Astrocyte (in vitro differentiated cells and primary cell): Measurements from ENCODE around the gene GGT5. TPM values are rescaled to one million over a fixed set of nuclear protein-coding genes. Genes with fewer than 3 reads are reported as not detected.

ENCODE experiments used
- DNase-seq: peaks from one replicate; pipeline ENCODE4 v3.0.0-alpha.2; 2010; ENCODE audit warnings: low read depth
- FAIRE-seq: peaks from 2 replicates; lab custom pipeline; 2011; peaks lifted over from hg19 to GRCh38; lab: Jason Lieb, UNC
- H2AFZ ChIP-seq: 2 replicates; pipeline ENCODE4 v1.6.0; 2012; ENCODE audit warnings: low read depth, low read length, inconsistent platforms
- H3K27ac ChIP-seq: 2 replicates; pipeline ENCODE4 v1.5.1; 2011; ENCODE audit warnings: low read depth, low read length, inconsistent platforms
- H3K27me3 ChIP-seq: 2 replicates; pipeline ENCODE4 v1.6.0; 2011; ENCODE audit warnings: low read length, inconsistent platforms; ENCODE audit not compliant: insufficient read depth
- H3K36me3 ChIP-seq: 2 replicates; pipeline ENCODE4 v1.5.1; 2011; ENCODE audit warnings: low read length, inconsistent platforms; ENCODE audit not compliant: insufficient read depth
- H3K4me1 ChIP-seq: 2 replicates; pipeline ENCODE4 v1.5.1; 2011; ENCODE audit warnings: low read length, inconsistent platforms; ENCODE audit not compliant: insufficient read depth
- H3K4me2 ChIP-seq: 2 replicates; pipeline ENCODE4 v1.6.0; 2012; ENCODE audit warnings: low read length, inconsistent platforms
- H3K4me3 ChIP-seq: 2 replicates; pipeline ENCODE4 v1.5.1; 2011; ENCODE audit warnings: low read depth, mild to moderate bottlenecking, low read length, inconsistent platforms; ENCODE audit not compliant: insufficient read depth
- H3K79me2 ChIP-seq: 2 replicates; pipeline ENCODE4 v1.6.0; 2012; ENCODE audit warnings: mild to moderate bottlenecking, low read length, inconsistent platforms; ENCODE audit not compliant: insufficient read depth
- H3K9ac ChIP-seq: 2 replicates; pipeline ENCODE4 v1.6.0; 2012; ENCODE audit warnings: mild to moderate bottlenecking, low read length, inconsistent platforms
- H3K9me3 ChIP-seq: 2 replicates; pipeline ENCODE4 v1.5.1; 2012; ENCODE audit warnings: low read depth, mild to moderate bottlenecking, low read length, inconsistent platforms; ENCODE audit not compliant: insufficient read depth
- H4K20me1 ChIP-seq: 2 replicates; pipeline ENCODE4 v1.6.0; 2012; ENCODE audit warnings: low read length, inconsistent platforms; ENCODE audit not compliant: insufficient read depth
- H3K27ac Mint-ChIP-seq: one replicate; pipeline ENCODE4 v1.8.0; 2021; ENCODE audit warnings: mild to moderate bottlenecking, mixed read lengths; ENCODE audit not compliant: unreplicated experiment
- H3K27me3 Mint-ChIP-seq: one replicate; pipeline ENCODE4 v1.8.0; 2021; ENCODE audit warnings: low read depth, mixed read lengths; ENCODE audit not compliant: unreplicated experiment
- H3K36me3 Mint-ChIP-seq: one replicate; pipeline ENCODE4 v1.8.0; 2021; ENCODE audit warnings: low read depth, mixed read lengths; ENCODE audit not compliant: unreplicated experiment
- H3K4me1 Mint-ChIP-seq: one replicate; pipeline ENCODE4 v1.8.0; 2021; ENCODE audit warnings: low read depth, mixed read lengths; ENCODE audit not compliant: unreplicated experiment
- H3K4me3 Mint-ChIP-seq: one replicate; pipeline ENCODE4 v1.8.0; 2021; ENCODE audit warnings: mild to moderate bottlenecking, moderate library complexity, mixed read lengths; ENCODE audit not compliant: unreplicated experiment
- H3K9me3 Mint-ChIP-seq: one replicate; pipeline ENCODE4 v1.8.0; 2021; ENCODE audit warnings: mild to moderate bottlenecking, mixed read lengths; ENCODE audit not compliant: unreplicated experiment
- EZH2 ChIP-seq: IDR thresholded peaks from 2 replicates; pipeline ENCODE4 v1.6.1; 2012; ENCODE audit warnings: mild to moderate bottlenecking, low read length, inconsistent platforms; ENCODE audit not compliant: insufficient read depth
- total RNA-seq: library from RNA; stranded (reverse); gene quantifications from 2 replicates; pipeline ENCODE4 v1.2.1, GENCODE V29; 2021
- TF ChIP-seq, protein P1 (sequence below): IDR thresholded peaks from 2 replicates; pipeline ENCODE4 v1.5.1; 2011; ENCODE audit warnings: low read depth, mild to moderate bottlenecking, inconsistent platforms, low read length, moderate library complexity; ENCODE audit not compliant: insufficient read depth

The GGT5 gene
- total RNA-seq, 1 donor from 2014 or later, result 0.64 TPM

DNA sequence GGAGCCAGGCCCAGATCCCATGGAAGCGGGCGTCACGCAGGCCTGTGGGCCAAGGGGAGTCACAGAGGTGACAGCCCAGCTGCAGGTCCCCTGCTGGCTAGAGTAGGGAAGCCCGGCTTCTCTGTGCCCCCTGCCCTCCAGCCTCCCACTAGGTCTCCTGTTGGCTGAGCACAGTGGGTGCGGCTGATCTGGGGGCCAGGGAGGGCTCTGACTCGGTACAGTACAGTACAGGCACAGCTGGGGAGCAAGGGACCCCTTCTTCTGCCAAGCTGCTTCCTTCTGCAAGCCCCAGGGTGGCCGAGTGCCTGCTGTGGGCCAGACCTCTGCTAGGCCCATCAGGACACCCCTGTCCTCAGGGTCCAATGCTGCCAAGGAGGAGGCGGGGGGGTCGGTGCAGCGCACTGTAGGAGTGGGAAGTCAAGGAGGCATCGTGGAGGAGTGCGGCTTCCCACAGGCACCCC, 53.5 kb downstream of the GGT5 start:
- no peak overlapping the region for H3K27ac ChIP-seq
- no peak for FAIRE-seq
- no peak for DNase-seq

DNA sequence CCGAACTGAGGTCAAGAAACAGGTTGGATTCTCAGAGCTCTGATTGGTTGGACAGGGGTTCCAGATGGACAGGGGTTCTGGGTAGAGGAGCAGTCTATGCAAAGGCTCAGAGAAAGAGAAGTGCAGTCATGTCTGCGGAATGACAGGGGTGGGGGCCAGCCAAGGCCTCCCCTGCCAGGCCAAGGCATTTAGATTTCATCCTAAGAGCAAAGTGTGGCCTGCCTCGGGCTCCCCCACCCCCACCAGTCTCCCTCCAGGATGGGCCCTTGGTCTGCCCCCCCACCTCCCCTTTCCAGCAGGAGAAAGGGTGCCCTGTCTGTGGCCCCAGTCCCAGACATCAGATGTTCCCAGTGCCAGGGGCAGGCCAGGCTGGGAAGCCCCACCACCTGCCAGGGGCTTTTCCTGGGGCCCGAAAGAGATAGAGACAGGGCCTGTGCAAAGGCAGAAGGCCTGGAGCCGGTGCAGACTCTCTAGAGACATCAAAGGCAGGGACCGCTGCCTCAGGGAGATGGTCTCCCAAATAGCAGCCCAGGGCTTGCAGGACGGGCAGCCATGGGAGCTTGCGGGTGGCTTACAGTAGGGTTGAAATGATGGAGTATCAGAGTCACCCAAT, 54.2 kb downstream of the GGT5 start:
- Mint-ChIP-seq H3K27ac (no peak overlapping the region), H3K4me1 (peaks cover 1% of the 10 kb centered on the region), H3K36me3 (peaks cover 3% of the 10 kb centered on the region), H3K4me3 (no peak overlapping the region), H3K9me3 (no peaks in the 10 kb centered on the region), H3K27me3 (peaks cover 7% of the 10 kb centered on the region)
- Histone ChIP-seq H2AFZ (no peak overlapping the region), H3K9me3 (no peaks in the 10 kb centered on the region), H3K4me2 (no peak overlapping the region), H4K20me1 (no peaks in the 10 kb centered on the region), H3K4me3 (no peak overlapping the region), H3K36me3 (no peaks in the 10 kb centered on the region), H3K9ac (no peak overlapping the region), H3K27me3 (no peaks in the 10 kb centered on the region), H3K4me1 (peaks cover 2% of the 10 kb centered on the region), H3K27ac (no peak overlapping the region), H3K79me2 (no peaks in the 10 kb centered on the region)
- FAIRE-seq, result no peak
- TF ChIP-seq EZH2, result no peak
- TF ChIP-seq, protein P1, sequence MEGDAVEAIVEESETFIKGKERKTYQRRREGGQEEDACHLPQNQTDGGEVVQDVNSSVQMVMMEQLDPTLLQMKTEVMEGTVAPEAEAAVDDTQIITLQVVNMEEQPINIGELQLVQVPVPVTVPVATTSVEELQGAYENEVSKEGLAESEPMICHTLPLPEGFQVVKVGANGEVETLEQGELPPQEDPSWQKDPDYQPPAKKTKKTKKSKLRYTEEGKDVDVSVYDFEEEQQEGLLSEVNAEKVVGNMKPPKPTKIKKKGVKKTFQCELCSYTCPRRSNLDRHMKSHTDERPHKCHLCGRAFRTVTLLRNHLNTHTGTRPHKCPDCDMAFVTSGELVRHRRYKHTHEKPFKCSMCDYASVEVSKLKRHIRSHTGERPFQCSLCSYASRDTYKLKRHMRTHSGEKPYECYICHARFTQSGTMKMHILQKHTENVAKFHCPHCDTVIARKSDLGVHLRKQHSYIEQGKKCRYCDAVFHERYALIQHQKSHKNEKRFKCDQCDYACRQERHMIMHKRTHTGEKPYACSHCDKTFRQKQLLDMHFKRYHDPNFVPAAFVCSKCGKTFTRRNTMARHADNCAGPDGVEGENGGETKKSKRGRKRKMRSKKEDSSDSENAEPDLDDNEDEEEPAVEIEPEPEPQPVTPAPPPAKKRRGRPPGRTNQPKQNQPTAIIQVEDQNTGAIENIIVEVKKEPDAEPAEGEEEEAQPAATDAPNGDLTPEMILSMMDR, result no peak
- DNase-seq, result no peak

More for the DNA sequence above, 53.5 kb downstream of the GGT5 start:
- peaks cover 2% of the 10 kb centered on the region for H3K4me1 ChIP-seq
- Mint-ChIP-seq H3K36me3 (peaks cover 3% of the 10 kb centered on the region), H3K27ac (no peak overlapping the region), H3K27me3 (peaks cover 8% of the 10 kb centered on the region), H3K9me3 (no peaks in the 10 kb centered on the region), H3K4me1 (peaks cover 1% of the 10 kb centered on the region), H3K4me3 (no peak overlapping the region)
- no peak overlapping the region for H3K9ac ChIP-seq
- H3K36me3 ChIP-seq, result no peaks in the 10 kb centered on the region
- H3K9me3 ChIP-seq, result no peaks in the 10 kb centered on the region
- H3K4me3 ChIP-seq, result no peak overlapping the region
- TF ChIP-seq, protein P1, result no peak
- no peak for TF ChIP-seq EZH2
- H3K27me3 ChIP-seq, result no peaks in the 10 kb centered on the region
- H3K79me2 ChIP-seq, result no peaks in the 10 kb centered on the region
- no peak overlapping the region for H3K4me2 ChIP-seq
- no peak overlapping the region for H2AFZ ChIP-seq
- H4K20me1 ChIP-seq, result no peaks in the 10 kb centered on the region

DNA sequence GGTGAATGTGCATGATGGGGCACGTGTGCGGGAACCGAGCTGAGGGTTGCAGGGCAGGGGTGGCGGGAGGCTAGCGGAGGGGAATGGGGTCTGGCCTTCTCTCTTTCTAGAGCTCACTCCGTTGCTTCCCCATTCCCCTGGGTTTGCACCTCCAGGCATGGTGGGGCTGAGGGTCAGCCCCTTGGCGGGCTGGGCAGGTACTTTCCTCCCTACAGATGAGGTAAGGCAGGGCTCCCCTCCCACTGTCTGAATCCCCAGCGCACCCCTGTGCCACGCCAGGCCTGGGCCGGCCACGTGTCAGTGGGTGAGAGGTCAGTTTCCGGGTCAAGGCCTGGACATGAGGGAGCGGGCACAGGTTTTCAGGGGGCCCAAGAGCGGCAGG, 54.7 kb downstream of the GGT5 start:
- peaks cover 2% of the 10 kb centered on the region for H3K4me1 ChIP-seq
- DNase-seq (no peak), FAIRE-seq (no peak)
- no peaks in the 10 kb centered on the region for H4K20me1 ChIP-seq
- no peak overlapping the region for H3K4me3 Mint-ChIP-seq
- H3K27ac ChIP-seq, result no peak overlapping the region
- no peaks in the 10 kb centered on the region for H3K79me2 ChIP-seq
- H3K36me3 Mint-ChIP-seq, result peaks cover 3% of the 10 kb centered on the region
- H3K27me3 Mint-ChIP-seq, result peaks cover 9% of the 10 kb centered on the region
- no peak overlapping the region for H2AFZ ChIP-seq
- no peak for TF ChIP-seq EZH2
- TF ChIP-seq, protein P1, result no peak
- H3K4me1 Mint-ChIP-seq, result peaks cover 1% of the 10 kb centered on the region
- H3K4me3 ChIP-seq, result no peak overlapping the region
- no peaks in the 10 kb centered on the region for H3K36me3 ChIP-seq
- H3K9ac ChIP-seq, result no peak overlapping the region
- no peak overlapping the region for H3K4me2 ChIP-seq
- no peaks in the 10 kb centered on the region for H3K27me3 ChIP-seq
- no peaks in the 10 kb centered on the region for H3K9me3 ChIP-seq
- no peaks in the 10 kb centered on the region for H3K9me3 Mint-ChIP-seq
- no peak overlapping the region for H3K27ac Mint-ChIP-seq
